Left renal cortex interstitium (tissue), 4 donors: ENCODE data around the gene PLCL2. TPM values are rescaled to one million over a fixed set of nuclear protein-coding genes. Genes with fewer than 3 reads are reported as not detected.

Experiments used
- DNase-seq, 4 donors: peaks; one replicate each; pipeline ENCODE4 v3.0.0-alpha.2; 2013; ENCODE audit warnings: low read depth in 4 of 4, low spot score in 2 of 4, missing footprints in 1 of 4
- polyA plus RNA-seq, 4 donors: library from polyadenylated mRNA; unstranded; fragments of 120-200 nt; gene quantifications; one replicate each; pipeline ENCODE4 v1.2.1, GENCODE V29; 2013; ENCODE audit not compliant: insufficient read length in 4 of 4

Gene PLCL2
- polyA plus RNA-seq, 4 donors = 13.1 to 16.5 (median 14.9) TPM

GRCh38 chr3:16864610-16865313, 20.0 kb upstream of the PLCL2 start:
- no peak for DNase-seq

GRCh38 chr3:16865335-16865734, 19.4 kb upstream of the PLCL2 start:
- no peak for DNase-seq

GRCh38 chr3:16866571-16866970, 18.2 kb upstream of the PLCL2 start:
- no peak for DNase-seq

- no peak for DNase-seq
Observed at GRCh38 chr3:16868513-16868912, 16.2 kb upstream of the PLCL2 start.

GRCh38 chr3:16869261-16870005, 15.3 kb upstream of the PLCL2 start:
- DNase-seq = no peak

GRCh38 chr3:16871915-16872842, 12.6 kb upstream of the PLCL2 start:
- DNase-seq = no peak

- DNase-seq = no peak
Observed at GRCh38 chr3:16873872-16874271, 10.9 kb upstream of the PLCL2 start.

- DNase-seq = no peak
Observed at GRCh38 chr3:16875876-16876550, 8.7 kb upstream of the PLCL2 start.

- no peak for DNase-seq
Observed at GRCh38 chr3:16877505-16877904, 7.2 kb upstream of the PLCL2 start.

- DNase-seq = no peak
Observed at GRCh38 chr3:16877911-16878310, 6.8 kb upstream of the PLCL2 start.

- DNase-seq = no peak
Observed at GRCh38 chr3:16881896-16882630, 2.7 kb upstream of the PLCL2 start.

GRCh38 chr3:16883057-16883722, 1.6 kb upstream of the PLCL2 start:
- DNase-seq = no peak

- no peak for DNase-seq
Observed at GRCh38 chr3:16883723-16884083, 1.1 kb upstream of the PLCL2 start.

GRCh38 chr3:16884084-16884747, 539 bp upstream of the PLCL2 start:
- DNase-seq = peak in 1 of 4 donors; percentile 48

GRCh38 chr3:16885593-16886302, 993 bp downstream of the PLCL2 start:
- DNase-seq = no peak

GRCh38 chr3:16886303-16886683, 1.5 kb downstream of the PLCL2 start:
- no peak for DNase-seq

- no peak for DNase-seq
Observed at GRCh38 chr3:16887130-16887529, 2.4 kb downstream of the PLCL2 start.

- no peak for DNase-seq
Observed at GRCh38 chr3:16888356-16888755, 3.6 kb downstream of the PLCL2 start.
